Panc1 (cell line): Measurements from ENCODE around the gene GUK1. TPM values are rescaled to one million over a fixed set of nuclear protein-coding genes. Genes with fewer than 3 reads are reported as not detected.

Experiments
- ATAC-seq: fragments of 200-7000 bp; cut with Tn5 transposase; 2 replicates; pipeline ENCODE4 v1.9.1; 2020; ENCODE audit warnings: mild to moderate bottlenecking, moderate library complexity
- BruUV-seq: library from RNA; stranded (reverse); fragments of 400-500 nt; replicated peaks from 2 replicates; lab custom pipeline; 2021; lab: Mats Ljungman, UMichigan
- CTCF ChIA-PET: fragments of 300-600 bp; sonication (Branson Sonifier 250); formaldehyde crosslinking; loops from one replicate; lab custom pipeline; 2022; ENCODE audit warnings: antibody characterized with exemption; lab: Charles Lee
- POLR2A ChIA-PET: fragments of 300-600 bp; sonication (Branson Sonifier 250); formaldehyde crosslinking; loops from one replicate; lab custom pipeline; 2022; ENCODE audit warnings: antibody characterized with exemption; lab: Charles Lee
- DNase-seq: peaks from one replicate; pipeline ENCODE4 v3.0.0-alpha.2; 2010; ENCODE audit warnings: low read depth, low spot score
- H3K27ac ChIP-seq: 2 replicates; pipeline ENCODE4 v1.5.1; 2011; ENCODE audit warnings: mild to moderate bottlenecking, low read length, inconsistent platforms
- H3K27me3 ChIP-seq: fragments of 200-500 bp; sonication (Bioruptor generic); 2 replicates; pipeline ENCODE4 v1.6.0; 2014; ENCODE audit warnings: low read length, inconsistent platforms; ENCODE audit not compliant: control insufficient read depth, insufficient read depth
- H3K36me3 ChIP-seq: fragments of 200-500 bp; sonication (Bioruptor generic); 2 replicates; pipeline ENCODE4 v1.5.1; 2014; ENCODE audit warnings: inconsistent platforms, mild to moderate bottlenecking, low read length, moderate library complexity; ENCODE audit not compliant: control insufficient read depth, insufficient read depth
- H3K4me1 ChIP-seq: 2 replicates; pipeline ENCODE4 v1.5.1; 2011; ENCODE audit warnings: inconsistent platforms, mild to moderate bottlenecking, low read length, moderate library complexity; ENCODE audit not compliant: control insufficient read depth, insufficient read depth
- H3K4me3 ChIP-seq, 2 experiments: 2 replicates each; pipeline ENCODE4 v1.5.1; 2011 to 2012; ENCODE audit warnings: low read depth in 2 of 2, low read length in 2 of 2, mild to moderate bottlenecking in 2 of 2, inconsistent platforms in 1 of 2, moderate library complexity in 1 of 2
- H3K9me3 ChIP-seq: fragments of 200-500 bp; sonication (Bioruptor generic); 2 replicates; pipeline ENCODE4 v1.5.1; 2014; ENCODE audit warnings: low read depth, mild to moderate bottlenecking, inconsistent platforms, low read length, moderate library complexity; ENCODE audit not compliant: control insufficient read depth, insufficient read depth
- POLR2AphosphoS5 ChIP-seq: IDR thresholded peaks from 2 replicates; pipeline ENCODE4 v1.6.1; 2012; ENCODE audit warnings: mild to moderate bottlenecking, low read depth, low read length, moderate library complexity
- SIN3A ChIP-seq: IDR thresholded peaks from 2 replicates; pipeline ENCODE4 v1.6.1; 2012; ENCODE audit warnings: low read depth, mild to moderate bottlenecking, low read length, moderate library complexity, borderline replicate concordance; ENCODE audit not compliant: insufficient read depth
- TCF7L2 ChIP-seq: IDR thresholded peaks from 2 replicates; pipeline ENCODE4 v1.6.1; 2011; ENCODE audit warnings: mild to moderate bottlenecking, low read depth, low read length, inconsistent platforms
- in situ Hi-C: cut with HindIII; loops from 2 replicates; pipeline ENCODE4 v1.10.0; 2016; ENCODE audit warnings: low sequenced_read_pairs, low pct_unique_long_range_greater_than_20kb
- intact Hi-C: fragments of 100-400 bp; cut with micrococcal nuclease; formaldehyde crosslinking; loops from one replicate; pipeline ENCODE4 v1.10.0; 2022; ENCODE audit not compliant: unreplicated experiment
- total RNA-seq: library from RNA; stranded (reverse); gene quantifications from one replicate; pipeline ENCODE4 v1.2.1, GENCODE V29; 2021; ENCODE audit not compliant: unreplicated experiment
- TF ChIP-seq, protein P1 (sequence below): fragments of 450-650 bp; IDR thresholded peaks from 2 replicates; pipeline ENCODE4 v1.5.1; 2017; ENCODE audit warnings: mild to moderate bottlenecking
- TF ChIP-seq, protein P2 (sequence below), 2 experiments: IDR thresholded peaks; 2 replicates each; pipeline ENCODE4 v1.6.1; 2011 to 2012; ENCODE audit warnings: low read depth in 2 of 2, control low read depth in 1 of 2, low read length in 1 of 2, mild to moderate bottlenecking in 1 of 2, moderate library complexity in 1 of 2; ENCODE audit not compliant: insufficient read depth in 1 of 2

The GUK1 gene
- total RNA-seq, 1 experiment from 2014 or later = 188 TPM

DNA sequence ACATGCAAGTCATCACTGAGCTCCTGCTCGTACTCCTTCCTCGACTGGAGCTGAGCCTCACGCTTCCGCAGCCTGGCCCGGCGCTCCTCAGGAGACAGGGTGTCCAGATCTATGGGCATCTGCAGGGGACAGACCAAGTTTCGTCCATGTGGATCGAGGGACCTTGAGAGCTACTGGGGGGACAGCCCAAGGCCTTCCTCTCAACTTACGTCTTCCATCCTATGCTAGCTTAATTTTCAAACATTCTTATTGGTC lies 33.4 kb upstream of the GUK1 start:
- CTCF ChIA-PET = interaction anchor here (0.5 kb wide), 1 partner anchor 31 kb away, joined by 8 read pairs; no protein-coding TSS in a partner anchor

DNA sequence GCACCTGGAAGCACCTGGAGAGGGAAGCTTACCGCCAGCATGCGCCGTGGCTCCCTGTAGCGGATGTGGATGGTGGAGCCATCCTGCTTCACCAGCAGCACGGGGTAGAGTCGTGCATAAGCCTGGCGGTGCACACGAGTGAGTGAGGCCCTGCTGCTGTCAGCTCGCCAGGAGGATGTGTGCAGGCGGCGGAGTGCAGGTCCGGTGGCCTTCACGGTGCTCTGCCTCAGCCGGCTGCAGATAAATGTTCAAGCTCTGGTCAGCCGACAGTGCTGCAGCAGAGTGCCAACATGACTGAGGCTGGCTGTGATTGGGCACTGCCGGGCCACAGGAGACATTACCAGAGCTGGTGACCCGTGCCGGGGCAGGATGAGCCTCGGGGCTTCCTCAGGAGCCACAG lies 32.4 kb upstream of the GUK1 start:
- in situ Hi-C loops = no loop called here

More for the DNA sequence above, 33.4 kb upstream of the GUK1 start:
- BruUV-seq = no TSS peak
- H3K4me3 ChIP-seq = no peak overlapping the region
- ATAC-seq (no peak), DNase-seq (no peak)
- intact Hi-C loops = no loop called here
- no peaks in the 10 kb centered on the region for H3K9me3 ChIP-seq
- in situ Hi-C loops = no loop called here
- H3K27ac ChIP-seq = no peak overlapping the region
- peaks cover 5% of the 10 kb centered on the region; the same call in 1 of the 2 replicates for H3K36me3 ChIP-seq
- H3K4me1 ChIP-seq = peaks cover 16% of the 10 kb centered on the region
- POLR2A ChIA-PET = interaction anchor here (0.6 kb wide), 1 partner anchor 60 kb away, joined by 3 read pairs; no protein-coding TSS in a partner anchor
- no peaks in the 10 kb centered on the region for H3K27me3 ChIP-seq
- TF ChIP-seq, protein P1, sequence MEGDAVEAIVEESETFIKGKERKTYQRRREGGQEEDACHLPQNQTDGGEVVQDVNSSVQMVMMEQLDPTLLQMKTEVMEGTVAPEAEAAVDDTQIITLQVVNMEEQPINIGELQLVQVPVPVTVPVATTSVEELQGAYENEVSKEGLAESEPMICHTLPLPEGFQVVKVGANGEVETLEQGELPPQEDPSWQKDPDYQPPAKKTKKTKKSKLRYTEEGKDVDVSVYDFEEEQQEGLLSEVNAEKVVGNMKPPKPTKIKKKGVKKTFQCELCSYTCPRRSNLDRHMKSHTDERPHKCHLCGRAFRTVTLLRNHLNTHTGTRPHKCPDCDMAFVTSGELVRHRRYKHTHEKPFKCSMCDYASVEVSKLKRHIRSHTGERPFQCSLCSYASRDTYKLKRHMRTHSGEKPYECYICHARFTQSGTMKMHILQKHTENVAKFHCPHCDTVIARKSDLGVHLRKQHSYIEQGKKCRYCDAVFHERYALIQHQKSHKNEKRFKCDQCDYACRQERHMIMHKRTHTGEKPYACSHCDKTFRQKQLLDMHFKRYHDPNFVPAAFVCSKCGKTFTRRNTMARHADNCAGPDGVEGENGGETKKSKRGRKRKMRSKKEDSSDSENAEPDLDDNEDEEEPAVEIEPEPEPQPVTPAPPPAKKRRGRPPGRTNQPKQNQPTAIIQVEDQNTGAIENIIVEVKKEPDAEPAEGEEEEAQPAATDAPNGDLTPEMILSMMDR = no peak
- no peak for TF ChIP-seq TCF7L2
- TF ChIP-seq, protein P2, sequence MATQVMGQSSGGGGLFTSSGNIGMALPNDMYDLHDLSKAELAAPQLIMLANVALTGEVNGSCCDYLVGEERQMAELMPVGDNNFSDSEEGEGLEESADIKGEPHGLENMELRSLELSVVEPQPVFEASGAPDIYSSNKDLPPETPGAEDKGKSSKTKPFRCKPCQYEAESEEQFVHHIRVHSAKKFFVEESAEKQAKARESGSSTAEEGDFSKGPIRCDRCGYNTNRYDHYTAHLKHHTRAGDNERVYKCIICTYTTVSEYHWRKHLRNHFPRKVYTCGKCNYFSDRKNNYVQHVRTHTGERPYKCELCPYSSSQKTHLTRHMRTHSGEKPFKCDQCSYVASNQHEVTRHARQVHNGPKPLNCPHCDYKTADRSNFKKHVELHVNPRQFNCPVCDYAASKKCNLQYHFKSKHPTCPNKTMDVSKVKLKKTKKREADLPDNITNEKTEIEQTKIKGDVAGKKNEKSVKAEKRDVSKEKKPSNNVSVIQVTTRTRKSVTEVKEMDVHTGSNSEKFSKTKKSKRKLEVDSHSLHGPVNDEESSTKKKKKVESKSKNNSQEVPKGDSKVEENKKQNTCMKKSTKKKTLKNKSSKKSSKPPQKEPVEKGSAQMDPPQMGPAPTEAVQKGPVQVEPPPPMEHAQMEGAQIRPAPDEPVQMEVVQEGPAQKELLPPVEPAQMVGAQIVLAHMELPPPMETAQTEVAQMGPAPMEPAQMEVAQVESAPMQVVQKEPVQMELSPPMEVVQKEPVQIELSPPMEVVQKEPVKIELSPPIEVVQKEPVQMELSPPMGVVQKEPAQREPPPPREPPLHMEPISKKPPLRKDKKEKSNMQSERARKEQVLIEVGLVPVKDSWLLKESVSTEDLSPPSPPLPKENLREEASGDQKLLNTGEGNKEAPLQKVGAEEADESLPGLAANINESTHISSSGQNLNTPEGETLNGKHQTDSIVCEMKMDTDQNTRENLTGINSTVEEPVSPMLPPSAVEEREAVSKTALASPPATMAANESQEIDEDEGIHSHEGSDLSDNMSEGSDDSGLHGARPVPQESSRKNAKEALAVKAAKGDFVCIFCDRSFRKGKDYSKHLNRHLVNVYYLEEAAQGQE (IDR thresholded peaks at IDR 0.05; ENCODE audit: insufficient read depth in 1 of 2, low read depth in 2 of 2, low read length in 1 of 2) = no peak
- no peak for TF ChIP-seq SIN3A
- TF ChIP-seq POLR2AphosphoS5 = no peak

More for the DNA sequence above, 32.4 kb upstream of the GUK1 start:
- POLR2A ChIA-PET = no interaction called here
- no peaks in the 10 kb centered on the region for H3K9me3 ChIP-seq
- no peak overlapping the region for H3K4me3 ChIP-seq
- H3K27ac ChIP-seq = no peak overlapping the region
- DNase-seq (no peak), ATAC-seq (no peak)
- CTCF ChIA-PET = no interaction called here
- intact Hi-C loops = no loop called here
- TF ChIP-seq POLR2AphosphoS5 (no peak), SIN3A (no peak), TCF7L2 (no peak)
- TF ChIP-seq, protein P1 = no peak
- TF ChIP-seq, protein P2 (IDR thresholded peaks at IDR 0.05; ENCODE audit: insufficient read depth in 1 of 2, low read depth in 2 of 2, low read length in 1 of 2) = no peak
- H3K4me1 ChIP-seq = peaks cover 15% of the 10 kb centered on the region
- H3K27me3 ChIP-seq = no peaks in the 10 kb centered on the region
- BruUV-seq = no TSS peak
- peaks cover 2% of the 10 kb centered on the region; the same call in 1 of the 2 replicates for H3K36me3 ChIP-seq
